GM12891 (cell line): ENCODE measurements around the gene ELF4.

Experiments
- POLR2A ChIP-seq: IDR thresholded peaks from 2 replicates; pipeline ENCODE4 v1.6.1; 2011; ENCODE audit warnings: low read depth, low read length, control low read depth
- POLR2AphosphoS5 ChIP-seq: IDR thresholded peaks from 2 replicates; pipeline ENCODE4 v1.6.1; 2011; ENCODE audit warnings: low read depth, low read length, control low read depth

- TF ChIP-seq POLR2AphosphoS5 = no peak
- no peak for TF ChIP-seq POLR2A
These were observed 59.0 kb downstream of the ELF4 start for GRCh38 chrX:130051176-130051845.
